Erythroblast (primary cell): ENCODE data around the gene GRAPL.
"Not testable (repeated sequence)": the region's sequence is repeated elsewhere in the genome, so short reads cannot be mapped to it uniquely, and the experiment has no call there.

Source experiments
- GATA1 ChIP-seq: IDR thresholded peaks from 2 replicates; pipeline ENCODE4 v1.6.1; 2011; ENCODE audit warnings: low read depth, mild to moderate bottlenecking, control low read depth, low read length, moderate library complexity
- POLR2A ChIP-seq: IDR thresholded peaks from 2 replicates; pipeline ENCODE4 v1.6.1; 2011; ENCODE audit warnings: mild to moderate bottlenecking, low read length

GRCh38 chr17:19133793-19134192 lies 6.4 kb downstream of the GRAPL start:
- not testable (repeated sequence) for TF ChIP-seq POLR2A, GATA1
